HepG2 (cell line): ENCODE results near the gene CDHR3.

Source experiments
- ARHGAP35 ChIP-seq: sonication (generic); formaldehyde crosslinking; IDR thresholded peaks from 2 replicates; pipeline ENCODE4 v1.9.0; 2022; ENCODE audit warnings: mild to moderate bottlenecking, inconsistent platforms, moderate library complexity, missing genetic modification reagents, borderline replicate concordance
- HOXA7 ChIP-seq: sonication (generic); formaldehyde crosslinking; IDR thresholded peaks from 2 replicates; pipeline ENCODE4 v1.8.1; 2022; ENCODE audit warnings: mild to moderate bottlenecking, missing genetic modification reagents, moderate library complexity
- NAIF1 ChIP-seq: sonication (generic); formaldehyde crosslinking; IDR thresholded peaks from 2 replicates; pipeline ENCODE4 v1.5.0; 2020; ENCODE audit warnings: mild to moderate bottlenecking, missing genetic modification reagents, borderline replicate concordance
- POLR2A ChIP-seq, 2 experiments: IDR thresholded peaks; 2 replicates each; pipeline ENCODE4 v1.6.1; 2011; ENCODE audit warnings: low read depth in 2 of 2, low read length in 2 of 2, mild to moderate bottlenecking in 1 of 2, moderate library complexity in 1 of 2; ENCODE audit not compliant: insufficient read depth in 1 of 2
- PTBP1 ChIP-seq: fragments of 200-400 bp; formaldehyde crosslinking; IDR thresholded peaks from 2 replicates; pipeline ENCODE4 v1.6.1; 2018; ENCODE audit warnings: low read length, low read depth; ENCODE audit not compliant: poor library complexity, severe bottlenecking
- SMC3 ChIP-seq: IDR thresholded peaks from 2 replicates; pipeline ENCODE4 v1.6.1; 2011; ENCODE audit warnings: low read length, improper control_type of control experiment
- SNAPC2 ChIP-seq: sonication (generic); formaldehyde crosslinking; IDR thresholded peaks from 2 replicates; pipeline ENCODE4 v1.8.1; 2022; ENCODE audit warnings: mild to moderate bottlenecking, missing genetic modification reagents
- SP1 ChIP-seq, 2 experiments: fragments of 450-650 bp in 1 of 2; sonication (generic) in 1 of 2; formaldehyde crosslinking in 1 of 2; IDR thresholded peaks; 2 replicates each; pipeline versions ENCODE4 v1.4.0 to v1.6.1; 2016 to 2020; ENCODE audit warnings: missing genetic modification reagents in 1 of 2
- ZNF251 ChIP-seq: sonication (generic); formaldehyde crosslinking; IDR thresholded peaks from 2 replicates; pipeline ENCODE4 v1.9.0; 2021; ENCODE audit warnings: mild to moderate bottlenecking, missing genetic modification reagents
- ZNF282 ChIP-seq: fragments of 450-650 bp; IDR thresholded peaks from 2 replicates; pipeline ENCODE4 v1.6.1; 2018; ENCODE audit not compliant: partially characterized antibody
- ZNF431 ChIP-seq: sonication (generic); formaldehyde crosslinking; IDR thresholded peaks from 2 replicates; pipeline ENCODE4 v1.9.0; 2022; ENCODE audit warnings: missing genetic modification reagents, low read depth, mild to moderate bottlenecking, borderline replicate concordance
- ZZZ3 ChIP-seq: sonication (generic); formaldehyde crosslinking; IDR thresholded peaks from 2 replicates; pipeline ENCODE4 v1.4.0; 2020; ENCODE audit warnings: missing genetic modification reagents, mild to moderate bottlenecking, borderline replicate concordance
- TF ChIP-seq, protein P1 (sequence below): sonication (generic); formaldehyde crosslinking; IDR thresholded peaks from 2 replicates; pipeline ENCODE4 v1.4.0; 2020; ENCODE audit warnings: mild to moderate bottlenecking, missing genetic modification reagents
- TF ChIP-seq, protein P2 (sequence below): IDR thresholded peaks from 2 replicates; pipeline ENCODE4 v1.6.1; 2012; ENCODE audit warnings: low read length, improper control_type of control experiment

- TF ChIP-seq POLR2A (IDR thresholded peaks at IDR 0.05; ENCODE audit: insufficient read depth in 1 of 2, low read depth in 2 of 2, low read length in 2 of 2): no peak
- TF ChIP-seq SNAPC2: no peak
- no peak for TF ChIP-seq ZZZ3 (CRISPR knock-in tag)
- TF ChIP-seq ARHGAP35: no peak
- TF ChIP-seq ZNF431 (CRISPR knock-in tag): no peak
- no peak for TF ChIP-seq SMC3
- TF ChIP-seq, protein P1, sequence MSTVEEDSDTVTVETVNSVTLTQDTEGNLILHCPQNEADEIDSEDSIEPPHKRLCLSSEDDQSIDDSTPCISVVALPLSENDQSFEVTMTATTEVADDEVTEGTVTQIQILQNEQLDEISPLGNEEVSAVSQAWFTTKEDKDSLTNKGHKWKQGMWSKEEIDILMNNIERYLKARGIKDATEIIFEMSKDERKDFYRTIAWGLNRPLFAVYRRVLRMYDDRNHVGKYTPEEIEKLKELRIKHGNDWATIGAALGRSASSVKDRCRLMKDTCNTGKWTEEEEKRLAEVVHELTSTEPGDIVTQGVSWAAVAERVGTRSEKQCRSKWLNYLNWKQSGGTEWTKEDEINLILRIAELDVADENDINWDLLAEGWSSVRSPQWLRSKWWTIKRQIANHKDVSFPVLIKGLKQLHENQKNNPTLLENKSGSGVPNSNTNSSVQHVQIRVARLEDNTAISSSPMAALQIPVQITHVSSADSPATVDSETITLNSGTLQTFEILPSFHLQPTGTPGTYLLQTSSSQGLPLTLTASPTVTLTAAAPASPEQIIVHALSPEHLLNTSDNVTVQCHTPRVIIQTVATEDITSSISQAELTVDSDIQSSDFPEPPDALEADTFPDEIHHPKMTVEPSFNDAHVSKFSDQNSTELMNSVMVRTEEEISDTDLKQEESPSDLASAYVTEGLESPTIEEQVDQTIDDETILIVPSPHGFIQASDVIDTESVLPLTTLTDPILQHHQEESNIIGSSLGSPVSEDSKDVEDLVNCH (CRISPR knock-in tag): no peak
- TF ChIP-seq, protein P2, sequence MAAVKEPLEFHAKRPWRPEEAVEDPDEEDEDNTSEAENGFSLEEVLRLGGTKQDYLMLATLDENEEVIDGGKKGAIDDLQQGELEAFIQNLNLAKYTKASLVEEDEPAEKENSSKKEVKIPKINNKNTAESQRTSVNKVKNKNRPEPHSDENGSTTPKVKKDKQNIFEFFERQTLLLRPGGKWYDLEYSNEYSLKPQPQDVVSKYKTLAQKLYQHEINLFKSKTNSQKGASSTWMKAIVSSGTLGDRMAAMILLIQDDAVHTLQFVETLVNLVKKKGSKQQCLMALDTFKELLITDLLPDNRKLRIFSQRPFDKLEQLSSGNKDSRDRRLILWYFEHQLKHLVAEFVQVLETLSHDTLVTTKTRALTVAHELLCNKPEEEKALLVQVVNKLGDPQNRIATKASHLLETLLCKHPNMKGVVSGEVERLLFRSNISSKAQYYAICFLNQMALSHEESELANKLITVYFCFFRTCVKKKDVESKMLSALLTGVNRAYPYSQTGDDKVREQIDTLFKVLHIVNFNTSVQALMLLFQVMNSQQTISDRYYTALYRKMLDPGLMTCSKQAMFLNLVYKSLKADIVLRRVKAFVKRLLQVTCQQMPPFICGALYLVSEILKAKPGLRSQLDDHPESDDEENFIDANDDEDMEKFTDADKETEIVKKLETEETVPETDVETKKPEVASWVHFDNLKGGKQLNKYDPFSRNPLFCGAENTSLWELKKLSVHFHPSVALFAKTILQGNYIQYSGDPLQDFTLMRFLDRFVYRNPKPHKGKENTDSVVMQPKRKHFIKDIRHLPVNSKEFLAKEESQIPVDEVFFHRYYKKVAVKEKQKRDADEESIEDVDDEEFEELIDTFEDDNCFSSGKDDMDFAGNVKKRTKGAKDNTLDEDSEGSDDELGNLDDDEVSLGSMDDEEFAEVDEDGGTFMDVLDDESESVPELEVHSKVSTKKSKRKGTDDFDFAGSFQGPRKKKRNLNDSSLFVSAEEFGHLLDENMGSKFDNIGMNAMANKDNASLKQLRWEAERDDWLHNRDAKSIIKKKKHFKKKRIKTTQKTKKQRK: no peak
- no peak for TF ChIP-seq ZNF251 (CRISPR knock-in tag)
- TF ChIP-seq ZNF282: no peak
- no peak for TF ChIP-seq SP1 (IDR thresholded peaks at IDR 0.05)
- no peak for TF ChIP-seq SP1 (CRISPR knock-in tag; IDR thresholded peaks at IDR 0.05)
- no peak for TF ChIP-seq HOXA7 (CRISPR knock-in tag)
- TF ChIP-seq PTBP1: no peak
- TF ChIP-seq NAIF1 (CRISPR knock-in tag): no peak
Measured at GRCh38 chr7:105975770-105976417, 12.8 kb downstream of the CDHR3 start.
